NT2/D1 (cell line): ENCODE measurements around the gene CLIP2.

ENCODE experiments used
- DNase-seq: peaks from one replicate; pipeline ENCODE4 v3.0.0-alpha.2; 2011; ENCODE audit warnings: low read depth, low spot score
- H3K27me3 ChIP-seq: 2 replicates; pipeline ENCODE4 v1.6.0; 2011; ENCODE audit warnings: mild to moderate bottlenecking; ENCODE audit not compliant: insufficient read length, insufficient read depth
- H3K36me3 ChIP-seq: 2 replicates; pipeline ENCODE4 v1.6.1; 2011; ENCODE audit warnings: mild to moderate bottlenecking, low read length, mixed read lengths; ENCODE audit not compliant: insufficient read depth, insufficient read length
- H3K4me1 ChIP-seq: 2 replicates; pipeline ENCODE4 v1.5.1; 2011; ENCODE audit not compliant: insufficient read depth, insufficient read length
- H3K4me3 ChIP-seq: 2 replicates; pipeline ENCODE4 v1.5.1; 2011; ENCODE audit warnings: low read depth; ENCODE audit not compliant: insufficient read length
- H3K9ac ChIP-seq: 2 replicates; pipeline ENCODE4 v1.6.0; 2011; ENCODE audit warnings: low read depth; ENCODE audit not compliant: insufficient read length
- H3K9me3 ChIP-seq: 2 replicates; pipeline ENCODE4 v1.5.1; 2011; ENCODE audit warnings: mild to moderate bottlenecking, low read length; ENCODE audit not compliant: insufficient read depth
- SUZ12 ChIP-seq: IDR thresholded peaks from 2 replicates; pipeline ENCODE4 v1.6.1; 2011; ENCODE audit not compliant: insufficient read length, insufficient read depth; ENCODE audit errors: extremely low read depth
- YY1 ChIP-seq: IDR thresholded peaks from 2 replicates; pipeline ENCODE4 v1.6.1; 2011; ENCODE audit not compliant: insufficient read length, insufficient read depth
- ZNF274 ChIP-seq: IDR thresholded peaks from 2 replicates; pipeline ENCODE4 v1.6.1; 2011; ENCODE audit warnings: mild to moderate bottlenecking, low read depth, low read length

CLIP2 gene

DNA sequence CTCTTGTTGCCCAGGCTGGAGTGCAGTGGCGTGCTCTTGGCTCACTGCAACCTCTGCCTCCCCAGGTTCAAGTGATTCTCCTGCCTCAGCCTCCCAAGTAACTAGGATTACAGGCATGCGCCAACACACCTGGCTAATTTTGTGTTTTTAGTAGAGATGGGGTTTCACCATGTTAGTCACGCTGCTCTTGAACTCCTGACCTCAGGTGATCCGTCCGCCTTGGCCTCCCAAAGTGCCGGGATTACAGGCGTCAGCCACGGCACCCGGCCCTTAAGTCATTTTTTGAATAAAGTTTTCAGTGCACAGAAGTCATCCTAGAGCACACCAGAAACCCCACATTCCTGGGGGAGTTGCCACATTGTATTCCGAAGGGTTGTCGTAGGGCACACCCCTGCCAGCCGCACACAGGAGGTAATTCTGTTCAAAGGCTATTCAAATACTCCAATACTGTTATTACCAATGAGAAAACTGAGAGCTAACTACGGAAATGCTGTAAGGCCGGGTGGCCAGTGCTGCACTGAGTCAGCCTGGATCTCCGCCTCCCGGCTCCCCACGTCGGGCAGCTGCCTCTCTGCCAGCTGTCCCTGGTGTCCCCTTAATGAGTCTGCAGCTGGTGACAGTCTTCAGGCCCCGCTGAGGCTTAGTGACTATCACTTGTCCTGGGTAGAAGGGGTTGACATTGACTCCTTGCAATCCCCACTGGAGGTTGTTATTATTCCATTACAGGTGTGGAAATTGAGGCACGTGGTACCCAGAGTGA, 26.4 kb upstream of the CLIP2 start:
- no peak for TF ChIP-seq YY1
- H3K9me3 ChIP-seq = no peaks in the 10 kb centered on the region
- H3K4me3 ChIP-seq = no peak overlapping the region
- H3K27me3 ChIP-seq = no peaks in the 10 kb centered on the region
- DNase-seq = no peak
- no peak overlapping the region for H3K9ac ChIP-seq
- no peaks in the 10 kb centered on the region for H3K36me3 ChIP-seq
- H3K4me1 ChIP-seq = no peaks in the 10 kb centered on the region

DNA sequence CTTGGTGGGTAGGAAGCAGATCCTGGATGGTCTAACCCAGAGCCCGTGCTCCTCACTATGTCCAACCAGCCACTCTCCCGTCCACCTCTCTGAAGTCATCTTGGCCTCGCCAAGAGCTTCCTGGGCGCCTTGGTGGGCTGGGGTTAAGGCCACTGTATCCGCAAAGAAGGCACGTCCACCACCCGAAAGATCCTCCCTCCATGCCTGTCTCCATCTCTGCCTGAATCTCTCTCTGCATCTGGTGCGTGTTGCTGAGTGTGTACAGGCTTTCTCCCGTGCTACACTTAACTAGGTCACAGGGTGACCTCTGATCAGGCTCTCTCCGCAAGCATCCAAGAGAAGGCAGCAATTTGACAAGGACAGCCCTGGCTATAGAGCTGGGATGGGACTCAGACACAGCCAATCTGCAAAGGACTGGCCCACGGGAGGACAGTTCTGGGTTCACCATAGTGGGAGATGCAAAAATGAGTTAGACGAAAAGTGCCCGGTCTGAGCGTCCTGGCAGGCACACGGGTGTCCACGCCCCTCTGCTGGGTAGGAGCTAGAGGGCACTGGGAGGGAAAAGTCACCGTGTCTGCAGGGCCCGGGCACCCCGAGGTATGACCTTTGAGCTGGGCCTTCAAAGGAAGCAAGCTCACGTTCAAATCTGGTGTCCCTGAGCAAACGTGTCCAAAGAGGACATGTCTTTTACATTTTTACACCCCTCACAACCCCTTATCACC, 25.6 kb upstream of the CLIP2 start:
- no peaks in the 10 kb centered on the region for H3K4me1 ChIP-seq
- no peaks in the 10 kb centered on the region for H3K9me3 ChIP-seq
- H3K27me3 ChIP-seq = no peaks in the 10 kb centered on the region
- H3K4me3 ChIP-seq = no peak overlapping the region
- H3K36me3 ChIP-seq = no peaks in the 10 kb centered on the region
- TF ChIP-seq YY1 (no peak), ZNF274 (no peak)
- DNase-seq = no peak
- H3K9ac ChIP-seq = no peak overlapping the region

DNA sequence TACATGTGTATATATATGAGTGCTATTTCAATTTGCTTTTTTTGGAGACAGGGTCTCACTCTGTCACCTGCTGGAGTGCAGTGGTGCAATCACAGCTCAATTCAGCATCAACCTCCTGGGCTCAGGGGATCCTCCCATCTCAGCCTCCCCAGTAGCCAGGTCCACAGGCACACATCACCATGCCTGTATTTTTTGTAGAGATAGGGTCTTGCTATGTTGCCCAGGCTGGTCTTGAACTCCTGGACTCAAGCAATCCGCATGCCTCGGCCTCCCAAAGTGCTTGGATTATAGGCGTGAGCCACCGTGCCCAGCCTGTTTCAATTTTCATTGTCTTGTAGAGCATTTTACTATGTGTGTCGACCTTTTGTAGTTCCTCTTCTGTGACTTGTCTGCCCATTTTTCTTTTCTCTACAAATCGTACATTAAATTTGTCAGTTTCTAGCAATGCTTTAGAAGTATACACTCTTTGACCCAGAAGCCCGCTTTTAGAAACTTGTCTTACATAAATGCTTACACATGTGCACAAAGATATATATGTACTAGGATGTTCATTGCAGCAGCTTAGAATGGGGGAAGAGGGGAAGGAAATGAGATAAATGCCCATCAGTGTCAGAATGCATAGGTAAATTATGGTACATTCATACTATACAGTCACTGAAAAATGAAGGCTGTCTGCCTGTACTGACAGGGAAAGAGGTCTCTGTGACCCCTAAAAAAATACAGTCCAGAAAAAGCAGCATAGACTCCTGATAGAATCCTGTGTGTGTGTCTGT, 22.8 kb upstream of the CLIP2 start:
- TF ChIP-seq SUZ12 (no peak), ZNF274 (no peak), YY1 (no peak)
- H3K9me3 ChIP-seq = no peaks in the 10 kb centered on the region
- H3K36me3 ChIP-seq = no peaks in the 10 kb centered on the region
- no peak overlapping the region for H3K4me3 ChIP-seq
- no peaks in the 10 kb centered on the region for H3K27me3 ChIP-seq
- no peak for DNase-seq
- no peak overlapping the region for H3K9ac ChIP-seq
- no peaks in the 10 kb centered on the region for H3K4me1 ChIP-seq

DNA sequence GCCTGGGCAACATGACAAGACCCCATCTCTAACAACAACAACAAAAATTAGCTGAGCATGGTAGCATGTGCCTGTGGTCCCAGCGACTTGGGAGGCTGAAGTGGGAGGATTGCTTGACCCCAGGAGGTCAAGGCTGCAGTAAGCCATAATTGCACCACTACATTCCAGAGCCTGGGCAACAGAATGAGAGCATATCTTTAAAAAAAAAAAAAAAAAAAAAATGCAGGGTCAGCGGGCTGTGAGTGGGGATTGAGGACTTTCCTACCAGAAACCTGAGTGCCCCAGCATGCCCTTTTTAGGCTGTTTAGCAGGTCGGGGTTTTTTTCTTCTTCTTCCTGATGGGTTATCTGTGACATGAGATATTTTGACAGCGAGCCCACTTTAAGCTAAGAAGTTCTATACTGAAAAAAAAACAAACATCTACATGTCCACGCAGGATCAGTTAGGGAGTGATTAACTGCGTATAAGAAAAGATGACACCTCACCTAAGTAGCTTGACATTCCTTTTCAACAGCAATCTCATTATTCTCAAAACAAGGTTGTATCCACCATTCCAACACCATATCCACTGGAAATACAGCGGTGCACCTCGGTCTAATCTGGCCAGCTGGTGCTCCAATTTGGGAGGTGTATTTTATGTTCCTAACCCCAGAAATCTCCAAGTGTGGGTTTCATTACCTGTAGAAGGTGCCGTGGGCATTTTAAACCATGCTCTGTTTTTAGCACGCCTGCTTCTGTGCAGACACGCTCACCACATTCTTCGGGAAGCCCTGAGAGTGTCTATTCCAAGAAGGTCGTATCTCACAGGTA, 21.2 kb upstream of the CLIP2 start:
- no peaks in the 10 kb centered on the region for H3K4me1 ChIP-seq
- TF ChIP-seq ZNF274 (no peak), SUZ12 (no peak), YY1 (no peak)
- H3K4me3 ChIP-seq = no peak overlapping the region
- no peaks in the 10 kb centered on the region for H3K9me3 ChIP-seq
- H3K9ac ChIP-seq = no peak overlapping the region
- no peaks in the 10 kb centered on the region for H3K36me3 ChIP-seq
- no peak for DNase-seq
- H3K27me3 ChIP-seq = no peaks in the 10 kb centered on the region

DNA sequence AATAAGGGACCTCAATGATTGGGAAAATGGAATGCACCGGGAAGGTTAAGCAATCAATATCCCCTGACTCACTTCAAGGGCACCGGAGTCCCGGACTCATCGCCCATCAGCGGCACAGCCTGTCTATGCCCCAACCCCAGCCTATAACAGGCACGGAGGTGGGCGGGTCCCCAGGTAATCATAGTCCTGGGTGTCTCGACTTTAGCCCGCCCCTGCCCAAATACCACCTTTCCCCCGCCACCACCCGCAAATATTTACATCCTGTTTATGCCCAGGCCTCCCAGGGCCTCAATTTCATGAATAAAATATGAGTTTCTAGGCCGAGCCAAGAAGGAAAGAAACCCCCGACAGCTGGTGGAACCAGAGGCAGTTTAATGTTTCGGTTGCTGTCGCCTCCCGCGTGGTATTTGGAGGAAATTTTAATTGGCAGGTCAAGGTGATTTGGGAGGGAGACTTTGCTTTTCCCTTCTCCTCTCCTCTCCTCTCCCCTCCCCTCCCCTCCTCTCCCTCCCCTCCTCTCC, 19.4 kb upstream of the CLIP2 start:
- H3K9ac ChIP-seq = no peak overlapping the region
- H3K27me3 ChIP-seq = no peaks in the 10 kb centered on the region
- H3K9me3 ChIP-seq = no peaks in the 10 kb centered on the region
- TF ChIP-seq ZNF274 (no peak), YY1 (no peak), SUZ12 (no peak)
- DNase-seq = no peak
- H3K36me3 ChIP-seq = no peaks in the 10 kb centered on the region
- H3K4me1 ChIP-seq = no peaks in the 10 kb centered on the region
- H3K4me3 ChIP-seq = peak overlapping the region; percentile 3

DNA sequence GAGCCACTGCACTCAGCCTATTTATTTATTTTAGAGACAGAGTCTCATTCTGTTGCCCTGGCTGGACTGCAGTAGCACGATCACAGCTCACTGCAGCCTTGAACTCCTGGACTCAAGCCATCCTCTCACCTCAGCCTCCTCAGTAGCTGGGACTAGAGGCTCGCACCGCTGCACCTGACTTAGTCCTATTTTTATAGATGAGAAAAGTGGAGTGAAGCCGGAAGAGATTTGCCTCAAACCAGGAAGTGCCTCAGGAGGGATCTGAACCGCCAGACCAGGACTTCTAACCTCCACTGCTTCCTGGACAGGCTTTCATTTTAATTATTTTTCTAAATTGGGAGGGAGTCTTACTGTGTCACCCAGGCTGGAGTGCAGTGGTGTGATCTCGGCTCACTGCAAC, 17.5 kb upstream of the CLIP2 start:
- no peaks in the 10 kb centered on the region for H3K9me3 ChIP-seq
- TF ChIP-seq SUZ12 (no peak), YY1 (no peak), ZNF274 (no peak)
- no peak for DNase-seq
- no peaks in the 10 kb centered on the region for H3K27me3 ChIP-seq
- H3K4me1 ChIP-seq = peaks cover 4% of the 10 kb centered on the region
- no peak overlapping the region for H3K4me3 ChIP-seq
- no peak overlapping the region for H3K9ac ChIP-seq
- H3K36me3 ChIP-seq = no peaks in the 10 kb centered on the region
